Retinal pigment epithelial cell (primary cell): Measurements from ENCODE around the gene CSMD2.

Experiments
- DNase-seq: peaks from one replicate; pipeline ENCODE4 v3.0.0-alpha.2; 2010; ENCODE audit warnings: low read depth
- H3K4me3 ChIP-seq: 2 replicates; pipeline ENCODE4 v1.5.1; 2011; ENCODE audit warnings: mild to moderate bottlenecking, low read length, control low read depth, moderate library complexity
- CTCF ChIP-seq: conservative IDR thresholded peaks from 2 replicates; pipeline ENCODE4 v1.5.1; 2011; ENCODE audit warnings: low read depth, low read length, control low read depth, inconsistent platforms

The CSMD2 gene

GRCh38 chr1:33610864-33611455 lies 554.1 kb downstream of the CSMD2 start:
- TF ChIP-seq CTCF: no peak
- no peak for DNase-seq
- H3K4me3 ChIP-seq: no peak overlapping the region

DNA sequence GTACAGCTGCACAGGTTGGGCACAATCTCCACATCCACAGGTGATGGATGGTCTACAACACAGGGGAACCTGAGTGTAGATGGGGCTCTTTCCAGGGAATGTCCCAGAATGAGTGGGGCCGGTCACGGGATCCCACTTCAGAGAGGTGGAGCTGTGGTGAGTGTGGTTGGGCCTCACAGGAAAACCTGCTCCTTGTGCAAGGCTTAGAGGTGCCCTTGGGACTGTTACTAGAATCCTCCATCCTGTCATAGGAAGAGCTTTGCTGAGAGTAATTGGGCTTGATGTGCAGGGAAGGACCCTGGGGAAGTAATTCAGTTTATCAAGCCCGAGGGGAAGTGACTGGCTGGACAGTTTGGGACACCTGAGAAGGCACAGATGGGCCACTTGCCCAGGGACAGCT lies 554.6 kb downstream of the CSMD2 start:
- no peak for TF ChIP-seq CTCF

DNA sequence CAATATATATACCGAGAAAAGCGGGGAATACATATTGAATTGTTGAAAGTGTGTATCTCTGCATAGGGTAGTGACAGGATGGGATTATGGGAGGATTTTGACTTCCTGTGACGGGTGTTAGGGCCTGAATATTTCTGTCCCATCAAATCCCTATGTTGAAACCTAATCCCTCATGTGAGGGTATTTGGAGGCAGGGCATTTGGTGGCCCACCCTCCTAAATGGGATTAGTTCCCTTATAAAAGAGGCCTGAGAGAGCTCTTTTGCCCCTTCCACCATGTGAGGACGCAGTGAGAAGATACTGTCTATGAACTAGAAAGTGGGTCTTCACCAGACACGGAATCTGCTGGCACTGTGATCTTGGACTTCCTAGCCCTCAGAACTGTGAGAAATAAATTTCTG lies 555.3 kb downstream of the CSMD2 start:
- no peak overlapping the region for H3K4me3 ChIP-seq
- no peak for TF ChIP-seq CTCF

More for the DNA sequence above, 554.6 kb downstream of the CSMD2 start:
- no peak overlapping the region for H3K4me3 ChIP-seq
- DNase-seq: no peak

DNA sequence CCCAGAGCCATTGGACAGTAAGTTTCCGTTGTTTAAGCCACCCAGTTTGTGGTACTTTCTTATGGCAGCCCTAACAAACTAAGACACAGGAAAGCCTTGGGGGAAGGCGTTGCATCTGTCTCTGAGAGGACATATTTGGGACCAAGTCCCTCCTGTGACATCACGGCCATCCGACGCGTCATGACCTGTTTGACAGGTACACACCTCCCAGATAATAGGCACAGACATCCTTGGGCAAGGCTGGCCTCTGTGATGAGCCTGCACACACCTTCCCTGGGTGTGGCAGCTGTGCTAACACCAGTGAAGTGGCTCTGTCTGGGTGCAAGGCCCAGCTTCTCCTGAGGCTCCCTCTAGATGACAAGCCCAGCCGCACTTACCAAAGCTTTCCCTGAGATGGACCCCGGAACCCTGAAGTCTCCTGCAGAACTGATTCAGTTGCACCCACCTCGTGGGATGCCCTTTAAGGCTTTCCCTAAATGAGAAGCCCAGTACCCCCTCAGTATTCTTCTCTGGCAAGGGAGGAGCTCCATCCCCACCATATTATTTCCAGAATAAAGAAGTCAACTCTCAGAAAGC lies 556.1 kb downstream of the CSMD2 start:
- no peak overlapping the region for H3K4me3 ChIP-seq
- DNase-seq: no peak
- no peak for TF ChIP-seq CTCF

More for the DNA sequence above, 555.3 kb downstream of the CSMD2 start:
- DNase-seq: no peak

DNA sequence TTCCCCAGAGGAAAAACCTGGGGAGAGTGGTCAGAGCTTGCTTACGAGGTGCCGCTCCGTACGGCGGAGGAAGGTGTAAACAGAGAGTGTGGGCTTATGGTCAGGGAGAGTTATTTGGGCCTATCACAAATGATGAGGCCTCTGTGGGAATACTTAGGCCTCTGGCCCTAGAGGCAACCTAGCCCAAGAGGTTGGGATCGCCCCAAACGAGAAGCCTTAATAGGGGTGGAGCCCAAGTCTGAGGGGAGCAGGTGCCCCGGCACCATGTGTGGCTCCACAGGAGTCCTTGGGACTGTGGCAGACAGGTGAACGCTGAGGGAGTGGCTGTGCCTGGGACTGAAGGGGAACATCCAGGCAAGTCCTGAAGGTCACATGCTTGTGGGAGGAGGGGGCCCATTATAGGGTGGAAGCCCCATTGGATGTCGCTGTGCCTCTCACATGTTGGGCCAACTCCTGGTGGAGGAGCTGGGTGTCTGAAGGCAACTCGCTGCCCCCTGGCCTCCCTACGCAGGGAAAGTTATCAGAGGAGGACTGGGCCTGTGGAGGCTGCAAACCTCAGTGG lies 557.5 kb downstream of the CSMD2 start:
- no peak overlapping the region for H3K4me3 ChIP-seq
- TF ChIP-seq CTCF: no peak
- no peak for DNase-seq

GRCh38 chr1:33606272-33606671 lies 558.8 kb downstream of the CSMD2 start:
- DNase-seq: no peak
- TF ChIP-seq CTCF: no peak
- H3K4me3 ChIP-seq: no peak overlapping the region

DNA sequence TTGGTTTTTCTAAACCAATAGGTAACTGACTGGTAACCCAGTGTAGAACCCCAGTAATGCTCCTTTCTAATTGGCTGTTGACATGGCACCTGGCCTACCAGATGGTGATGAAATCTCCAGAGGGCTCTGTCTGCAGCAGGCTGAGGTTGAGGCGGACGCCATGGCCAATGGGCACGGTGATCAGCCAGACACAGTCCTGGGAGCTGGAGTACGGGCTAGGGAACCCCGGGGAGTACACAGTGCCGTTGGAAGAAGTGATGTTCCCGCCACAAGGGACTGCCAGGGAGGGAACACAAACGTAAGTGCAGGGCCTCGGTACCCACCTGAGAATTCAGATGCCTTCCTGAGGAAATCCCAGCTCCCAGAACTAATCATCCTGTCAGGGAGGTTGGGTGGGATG lies 562.8 kb downstream of the CSMD2 start:
- TF ChIP-seq CTCF: no peak
- no peak for DNase-seq
- no peak overlapping the region for H3K4me3 ChIP-seq
